GM12878 (cell line): ENCODE data around the gene SCP2. TPM values are rescaled to one million over a fixed set of nuclear protein-coding genes. Genes with fewer than 3 reads are reported as not detected.

Source experiments
- ATAC-seq: fragments of 200-7000 bp; cut with Tn5 transposase; 3 replicates; pipeline ENCODE4 v1.9.1; 2020; ENCODE audit warnings: mild to moderate bottlenecking, moderate library complexity
- BruUV-seq: library from RNA; stranded (reverse); fragments of 400-500 nt; replicated peaks from 2 replicates; lab custom pipeline; 2021; lab: Mats Ljungman, UMichigan
- CTCF ChIA-PET: fragments of 300-600 bp; sonication (Branson Sonifier 250); formaldehyde crosslinking; extraction: SDS; loops from one replicate; lab custom pipeline; 2021; ENCODE audit warnings: inconsistent platforms; lab: Yijun Ruan, JAX
- POLR2A ChIA-PET: fragments of 350-600 bp; formaldehyde crosslinking; extraction: SDS; loops from one replicate; lab custom pipeline; 2021; ENCODE audit warnings: inconsistent platforms; lab: Charles Lee
- RAD21 ChIA-PET: fragments of 300-600 bp; sonication (Branson Sonifier 250); formaldehyde crosslinking; loops from one replicate; lab custom pipeline; 2023; ENCODE audit warnings: antibody characterized with exemption; ENCODE audit not compliant: unreplicated experiment; lab: Charles Lee
- SMC1A ChIA-PET: fragments of 300-600 bp; sonication (Branson Sonifier 250); formaldehyde crosslinking; loops from one replicate; lab custom pipeline; 2023; ENCODE audit not compliant: unreplicated experiment, uncharacterized antibody; lab: Charles Lee
- DNase-seq: peaks from one replicate; pipeline ENCODE4 v3.0.0-alpha.2; 2011; ENCODE audit warnings: low read depth, low spot score
- FAIRE-seq: peaks from 3 replicates; lab custom pipeline; 2011; peaks lifted over from hg19 to GRCh38; lab: Jason Lieb, UNC
- H2AFZ ChIP-seq: 2 replicates; pipeline ENCODE4 v1.6.0; 2011; ENCODE audit warnings: low read depth, low read length, control low read depth; ENCODE audit not compliant: control insufficient read depth
- H3K27ac ChIP-seq: 2 replicates; pipeline ENCODE4 v1.5.1; 2011; ENCODE audit warnings: control low read depth; ENCODE audit not compliant: control insufficient read depth, insufficient read depth
- H3K27me3 ChIP-seq, 2 experiments: replicated peaks in 1 of 2; 2 replicates each; pipeline versions ENCODE4 v1.6.0 to v1.6.1; 2011; ENCODE audit warnings: low read length in 1 of 2; ENCODE audit not compliant: control insufficient read depth in 2 of 2, insufficient read depth in 2 of 2
- H3K36me3 ChIP-seq, 2 experiments: 2 replicates each; pipeline ENCODE4 v1.5.1; 2011; ENCODE audit warnings: low read length in 1 of 2; ENCODE audit not compliant: control insufficient read depth in 2 of 2, insufficient read depth in 2 of 2
- H3K4me1 ChIP-seq: 2 replicates; pipeline ENCODE4 v1.6.1; 2011; ENCODE audit warnings: mild to moderate bottlenecking, low read length, moderate library complexity, mixed read lengths; ENCODE audit not compliant: control insufficient read depth, insufficient read depth
- H3K4me2 ChIP-seq: 2 replicates; pipeline ENCODE4 v1.6.0; 2011; ENCODE audit warnings: control low read depth; ENCODE audit not compliant: control insufficient read depth, insufficient read depth
- H3K4me3 ChIP-seq: fragments of 200-600 bp; sonication (generic); 2 replicates; pipeline ENCODE4 v1.5.1; 2016
- H3K79me2 ChIP-seq: 2 replicates; pipeline ENCODE4 v1.6.0; 2011; ENCODE audit warnings: low read length; ENCODE audit not compliant: control insufficient read depth, insufficient read depth
- H3K9ac ChIP-seq: 2 replicates; pipeline ENCODE4 v1.8.0; 2011; ENCODE audit warnings: low read length, control low read depth, mixed read lengths; ENCODE audit not compliant: control insufficient read depth, insufficient read depth
- H3K9me3 ChIP-seq: replicated peaks from 3 replicates; pipeline ENCODE4 v1.5.1; 2011; ENCODE audit warnings: mild to moderate bottlenecking, low read length; ENCODE audit not compliant: control insufficient read depth, insufficient read depth
- H4K20me1 ChIP-seq: 2 replicates; pipeline ENCODE4 v1.6.0; 2011; ENCODE audit not compliant: control insufficient read depth, insufficient read depth
- E4F1 ChIP-seq: fragments of 450-650 bp; IDR thresholded peaks from 2 replicates; pipeline ENCODE4 v1.6.1; 2018; ENCODE audit warnings: borderline replicate concordance, mild to moderate bottlenecking; ENCODE audit not compliant: partially characterized antibody
- FOXK2 ChIP-seq: fragments of 450-650 bp; IDR thresholded peaks from 2 replicates; pipeline ENCODE4 v1.6.1; 2017; ENCODE audit warnings: mild to moderate bottlenecking, moderate library complexity
- KAT2A ChIP-seq: conservative IDR thresholded peaks from 2 replicates; pipeline ENCODE4 v1.6.1; 2011; ENCODE audit warnings: low read depth, low read length; ENCODE audit not compliant: control insufficient read depth
- WRNIP1 ChIP-seq: IDR thresholded peaks from 2 replicates; pipeline ENCODE4 v1.6.1; 2011; ENCODE audit warnings: low read depth, low read length, improper control_type of control experiment, borderline replicate concordance
- YY1 ChIP-seq: IDR thresholded peaks from 2 replicates; pipeline ENCODE4 v1.6.1; 2011; ENCODE audit warnings: low read depth, mild to moderate bottlenecking, low read length
- WGBS: methylation state at CpG from one replicate; pipeline ENCODE4 v1.1.6; 2016; ENCODE audit warnings: low lambda C conversion rate; ENCODE audit not compliant: insufficient replicate concordance, insufficient coverage; ENCODE audit errors: missing lambda C conversion rate; 5-methylcytosine and 5-hydroxymethylcytosine counted together
- in situ Hi-C: fragments of 300-500 bp; cut with MboI; formaldehyde crosslinking; loops from 9 replicates; pipeline ENCODE4 v1.14.3; 2018; ENCODE audit warnings: mixed read lengths
- intact Hi-C: fragments of 100-400 bp; cut with micrococcal nuclease; formaldehyde crosslinking; loops from one replicate; pipeline ENCODE4 v1.14.2; 2022; ENCODE audit not compliant: unreplicated experiment
- polyA plus RNA-seq, 11 experiments: library from polyadenylated mRNA; depleted of rRNA in 4 of 11; unstranded in 6 of 11; stranded (reverse) in 5 of 11; fragments of >200 nt; fragmentation: Nextera tagmentation in 4 of 11; fragmentation: Illumina TruSeq in 1 of 11; extraction: Ambion mirVana in 4 of 11; extraction: Trizol in 1 of 11; gene quantifications; 1 replicate in 1 of 11; 2 replicates in 10 of 11; pipeline versions ENCODE4 v1.2.1 to v1.2.3, GENCODE V29; 2011 to 2016; ENCODE audit warnings: inconsistent platforms in 2 of 11, missing spikeins in 2 of 11, low read depth in 1 of 11
- total RNA-seq, 4 experiments: library from RNA; depleted of rRNA in 3 of 4; stranded (reverse); fragments of >200 nt in 3 of 4; fragmentation: Illumina TruSeq in 1 of 4; extraction: Trizol in 1 of 4; gene quantifications; 2 replicates each; pipeline versions ENCODE4 v1.2.1 to v1.2.3, GENCODE V29; 2013 to 2021
- TF ChIP-seq, protein P1 (sequence below): fragments of 450-650 bp; IDR thresholded peaks from 2 replicates; pipeline ENCODE4 v1.6.1; 2016; ENCODE audit warnings: mild to moderate bottlenecking

SCP2 gene
- total and polyA plus RNA-seq, 10 of the 15 experiments (the other 5 are each of a cell fraction or from before 2014, with no cell fraction given): 74.3 to 327 (median 127) TPM

GRCh38 chr1:53031732-53032131 lies 104.7 kb downstream of the SCP2 start (continued):
- TF ChIP-seq YY1 (no peak), E4F1 (no peak)

DNA sequence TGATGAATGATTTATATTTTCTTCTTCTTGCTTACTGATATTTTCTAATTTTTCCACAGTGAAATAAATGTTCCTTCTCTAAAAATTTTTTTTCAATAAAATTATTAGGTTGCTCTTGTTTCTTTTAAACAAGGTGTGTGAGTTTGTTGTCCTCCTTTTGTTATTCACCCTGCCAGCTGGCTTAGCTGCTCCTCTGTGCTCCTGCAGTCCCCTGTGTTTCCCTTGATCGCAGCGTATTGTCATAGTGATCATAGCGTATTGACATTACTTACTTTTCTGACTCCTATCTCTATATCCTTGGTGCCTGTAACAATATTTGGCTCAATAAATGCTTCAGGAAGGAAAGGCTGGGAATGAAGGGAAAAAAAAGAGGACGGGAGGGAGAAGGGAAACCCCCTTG lies 110.1 kb downstream of the SCP2 start:
- Histone ChIP-seq H3K79me2 (no peaks in the 10 kb centered on the region), H3K4me3 (no peak overlapping the region), H3K4me1 (no peaks in the 10 kb centered on the region), H3K9ac (no peak overlapping the region), H3K9me3 (no peaks in the 10 kb centered on the region), H3K27ac (no peak overlapping the region), H4K20me1 (no peaks in the 10 kb centered on the region)
- DNase-seq (no peak), ATAC-seq (no peak)
- intact Hi-C loops: no loop called here
- BruUV-seq: no TSS peak
- CTCF ChIA-PET: no interaction called here
- no peak for TF ChIP-seq KAT2A
- no peak for TF ChIP-seq WRNIP1
- no peak for TF ChIP-seq FOXK2
- TF ChIP-seq, protein P1, sequence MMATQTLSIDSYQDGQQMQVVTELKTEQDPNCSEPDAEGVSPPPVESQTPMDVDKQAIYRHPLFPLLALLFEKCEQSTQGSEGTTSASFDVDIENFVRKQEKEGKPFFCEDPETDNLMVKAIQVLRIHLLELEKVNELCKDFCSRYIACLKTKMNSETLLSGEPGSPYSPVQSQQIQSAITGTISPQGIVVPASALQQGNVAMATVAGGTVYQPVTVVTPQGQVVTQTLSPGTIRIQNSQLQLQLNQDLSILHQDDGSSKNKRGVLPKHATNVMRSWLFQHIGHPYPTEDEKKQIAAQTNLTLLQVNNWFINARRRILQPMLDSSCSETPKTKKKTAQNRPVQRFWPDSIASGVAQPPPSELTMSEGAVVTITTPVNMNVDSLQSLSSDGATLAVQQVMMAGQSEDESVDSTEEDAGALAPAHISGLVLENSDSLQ: no peak
- TF ChIP-seq, all 136 proteins: peak for 0
- Histone ChIP-seq H2AFZ (no peak overlapping the region), H3K27me3 (no peaks in the 10 kb centered on the region), H3K36me3 (peaks cover 3 to 7% of the 10 kb centered on the region in 2 experiments), H3K4me2 (no peak overlapping the region)
- RAD21 ChIA-PET: no interaction called here
- no peak for FAIRE-seq
- SMC1A ChIA-PET: no interaction called here
- in situ Hi-C loops: no loop called here
- WGBS: 82% methylated on average over 4 of the region's 4 CpGs
- POLR2A ChIA-PET: no interaction called here
